Measurements from ENCODE around the gene B9D1. TPM values are rescaled to one million over a fixed set of nuclear protein-coding genes. Genes with fewer than 3 reads are reported as not detected.

The B9D1 gene
- total and polyA plus RNA-seq, 5 donors from 2014 or later = 1.2 to 2.1 (median 1.6) TPM

- Mint-ChIP-seq H3K4me1 (peaks cover 0 to 5% (median 2%) of the 10 kb centered on the region in 4 donors), H3K27ac (peak within 1 kb of the TSS; percentile 5 to 78 (median 67)), H3K36me3 (peaks cover 17% of the 10 kb centered on the region), H3K4me3 (no peak within 1 kb of the TSS), H3K9me3 (no peaks in the 10 kb centered on the region), H3K27me3 (peaks cover 6% of the 10 kb centered on the region)
- ATAC-seq (ENCODE audit: low read depth in 2 of 2) (no peak), DNase-seq (no peak)
- peaks cover 20% of the 10 kb centered on the region for H3K36me3 ChIP-seq (ENCODE audit: control insufficient read depth, insufficient read depth, low read length)
- no peaks in the 10 kb centered on the region for H3K4me1 ChIP-seq (ENCODE audit: control insufficient read depth, insufficient read depth, low read length, poor library complexity, severe bottlenecking)
- no peaks in the 10 kb centered on the region for H3K27me3 ChIP-seq (ENCODE audit: control insufficient read depth, insufficient read depth, low read length)
- no peak within 1 kb of the TSS for H3K4me3 ChIP-seq (ENCODE audit: low read depth, low read length)
- H3K9me3 ChIP-seq (ENCODE audit: control insufficient read depth in 2 of 2, low read length in 2 of 2) = no peaks in the 10 kb centered on the region
- no peak within 1 kb of the TSS for H3K27ac ChIP-seq (ENCODE audit: insufficient read depth, low read length, poor library complexity, severe bottlenecking)
Measured at GRCh38 chr17:19386974-19387920, 24.7 kb upstream of the B9D1 start, which contains the start of gene MFAP4. TSS of gene MFAP4 (minus strand) at chr17:19387190. CDS start at chr17:19387155, 35 bp downstream.

GRCh38 chr17:19386051-19386929, 23.8 kb upstream of the B9D1 start:
- Mint-ChIP-seq H3K4me1 (peaks cover 0 to 5% (median 2%) of the 10 kb centered on the region in 4 donors), H3K9me3 (no peaks in the 10 kb centered on the region), H3K36me3 (peaks cover 17% of the 10 kb centered on the region), H3K27ac (peak overlapping the region in 2 of 3 donors; percentile 5 to 42), H3K4me3 (no peak overlapping the region), H3K27me3 (no peaks in the 10 kb centered on the region)
- Histone ChIP-seq H3K9me3 (ENCODE audit: control insufficient read depth in 2 of 2, low read length in 2 of 2) (no peaks in the 10 kb centered on the region), H3K36me3 (ENCODE audit: control insufficient read depth, insufficient read depth, low read length) (peaks cover 22% of the 10 kb centered on the region), H3K4me1 (ENCODE audit: control insufficient read depth, insufficient read depth, low read length, poor library complexity, severe bottlenecking) (no peaks in the 10 kb centered on the region), H3K27ac (ENCODE audit: insufficient read depth, low read length, poor library complexity, severe bottlenecking) (no peak overlapping the region), H3K27me3 (ENCODE audit: control insufficient read depth, insufficient read depth, low read length) (no peaks in the 10 kb centered on the region), H3K4me3 (ENCODE audit: low read depth, low read length) (no peak overlapping the region)
- DNase-seq (no peak), ATAC-seq (ENCODE audit: low read depth in 2 of 2) (peak in 1 of 2 donors; percentile 8)

GRCh38 chr17:19385521-19385983, 23.0 kb upstream of the B9D1 start:
- Mint-ChIP-seq H3K27ac (no peak overlapping the region), H3K36me3 (peaks cover 23% of the 10 kb centered on the region), H3K9me3 (no peaks in the 10 kb centered on the region), H3K4me1 (peaks cover 0 to 5% (median 2%) of the 10 kb centered on the region in 4 donors), H3K4me3 (no peak overlapping the region), H3K27me3 (no peaks in the 10 kb centered on the region)
- DNase-seq (no peak), ATAC-seq (ENCODE audit: low read depth in 2 of 2) (no peak)
- no peak overlapping the region for H3K27ac ChIP-seq (ENCODE audit: insufficient read depth, low read length, poor library complexity, severe bottlenecking)
- no peaks in the 10 kb centered on the region for H3K27me3 ChIP-seq (ENCODE audit: control insufficient read depth, insufficient read depth, low read length)
- H3K36me3 ChIP-seq (ENCODE audit: control insufficient read depth, insufficient read depth, low read length) = peaks cover 28% of the 10 kb centered on the region
- H3K9me3 ChIP-seq (ENCODE audit: control insufficient read depth in 2 of 2, low read length in 2 of 2) = no peaks in the 10 kb centered on the region
- no peaks in the 10 kb centered on the region for H3K4me1 ChIP-seq (ENCODE audit: control insufficient read depth, insufficient read depth, low read length, poor library complexity, severe bottlenecking)
- H3K4me3 ChIP-seq (ENCODE audit: low read depth, low read length) = no peak overlapping the region

GRCh38 chr17:19384723-19385391, 22.3 kb upstream of the B9D1 start:
- no peaks in the 10 kb centered on the region for H3K27me3 ChIP-seq (ENCODE audit: control insufficient read depth, insufficient read depth, low read length)
- H3K4me3 ChIP-seq (ENCODE audit: low read depth, low read length) = no peak overlapping the region
- peak overlapping the region in 1 of 4 donors; percentile 44 for H3K4me3 Mint-ChIP-seq
- no peak for DNase-seq
- peaks cover 0 to 5% (median 2%) of the 10 kb centered on the region in 4 donors for H3K4me1 Mint-ChIP-seq
- no peak for ATAC-seq (ENCODE audit: low read depth in 2 of 2)
- peak overlapping the region in 1 of 3 donors; percentile 87 for H3K27ac Mint-ChIP-seq
- H3K27ac ChIP-seq (ENCODE audit: insufficient read depth, low read length, poor library complexity, severe bottlenecking) = no peak overlapping the region
- H3K36me3 Mint-ChIP-seq = peaks cover 29% of the 10 kb centered on the region
- no peaks in the 10 kb centered on the region for H3K9me3 Mint-ChIP-seq
- no peaks in the 10 kb centered on the region for H3K9me3 ChIP-seq (ENCODE audit: control insufficient read depth in 2 of 2, low read length in 2 of 2)
- H3K4me1 ChIP-seq (ENCODE audit: control insufficient read depth, insufficient read depth, low read length, poor library complexity, severe bottlenecking) = no peaks in the 10 kb centered on the region
- H3K27me3 Mint-ChIP-seq = no peaks in the 10 kb centered on the region
- peaks cover 34% of the 10 kb centered on the region for H3K36me3 ChIP-seq (ENCODE audit: control insufficient read depth, insufficient read depth, low read length)

GRCh38 chr17:19383681-19384470, 21.4 kb upstream of the B9D1 start:
- ATAC-seq (ENCODE audit: low read depth in 2 of 2) = no peak
- H3K4me1 ChIP-seq (ENCODE audit: control insufficient read depth, insufficient read depth, low read length, poor library complexity, severe bottlenecking) = peaks cover under 1% of the 10 kb centered on the region

GRCh38 chr17:19382531-19383444, 20.3 kb upstream of the B9D1 start:
- ATAC-seq (ENCODE audit: low read depth in 2 of 2) = no peak
- Mint-ChIP-seq H3K9me3 (no peaks in the 10 kb centered on the region), H3K4me3 (no peak overlapping the region), H3K27ac (no peak overlapping the region), H3K36me3 (peaks cover 32% of the 10 kb centered on the region), H3K4me1 (peaks cover 0 to 10% (median 6%) of the 10 kb centered on the region in 4 donors), H3K27me3 (no peaks in the 10 kb centered on the region)
- Histone ChIP-seq H3K4me3 (ENCODE audit: low read depth, low read length) (no peak overlapping the region), H3K27ac (ENCODE audit: insufficient read depth, low read length, poor library complexity, severe bottlenecking) (no peak overlapping the region), H3K36me3 (ENCODE audit: control insufficient read depth, insufficient read depth, low read length) (peaks cover 34% of the 10 kb centered on the region), H3K4me1 (ENCODE audit: control insufficient read depth, insufficient read depth, low read length, poor library complexity, severe bottlenecking) (peaks cover 5% of the 10 kb centered on the region), H3K27me3 (ENCODE audit: control insufficient read depth, insufficient read depth, low read length) (no peaks in the 10 kb centered on the region), H3K9me3 (ENCODE audit: control insufficient read depth in 2 of 2, low read length in 2 of 2) (no peaks in the 10 kb centered on the region)
- no peak for DNase-seq

More at GRCh38 chr17:19383681-19384470, 21.4 kb upstream of the B9D1 start:
- DNase-seq = no peak
- H3K27ac Mint-ChIP-seq = peak overlapping the region in 2 of 3 donors; percentile 31 to 87
- Histone ChIP-seq H3K36me3 (ENCODE audit: control insufficient read depth, insufficient read depth, low read length) (peaks cover 34% of the 10 kb centered on the region), H3K9me3 (ENCODE audit: control insufficient read depth in 2 of 2, low read length in 2 of 2) (no peaks in the 10 kb centered on the region), H3K27ac (ENCODE audit: insufficient read depth, low read length, poor library complexity, severe bottlenecking) (no peak overlapping the region), H3K27me3 (ENCODE audit: control insufficient read depth, insufficient read depth, low read length) (no peaks in the 10 kb centered on the region), H3K4me3 (ENCODE audit: low read depth, low read length) (no peak overlapping the region)
- no peak overlapping the region for H3K4me3 Mint-ChIP-seq
- H3K4me1 Mint-ChIP-seq = peaks cover 0 to 10% (median 5%) of the 10 kb centered on the region in 4 donors
- H3K9me3 Mint-ChIP-seq = no peaks in the 10 kb centered on the region
- H3K27me3 Mint-ChIP-seq = no peaks in the 10 kb centered on the region
- peaks cover 32% of the 10 kb centered on the region for H3K36me3 Mint-ChIP-seq

Measured in CD4-positive, CD25-positive, alpha-beta regulatory T cell (primary cell).